Adrenal gland (tissue), 12 donors: ENCODE data around the gene CLEC14A. TPM values are rescaled to one million over a fixed set of nuclear protein-coding genes. Genes with fewer than 3 reads are reported as not detected.

Experiments
- DNase-seq, 7 donors: peaks; one replicate each; pipeline ENCODE4 v3.0.0-alpha.2; 2019 to 2020
- H3K27ac ChIP-seq, 5 donors: fragments of 200-600 bp; sonication (generic) in 4 of 5; 1 replicate in 3 of 5; 2 replicates in 2 of 5; pipeline versions ENCODE4 v1.5.1 to v1.8.0; 2016 to 2020; ENCODE audit warnings: mild to moderate bottlenecking in 1 of 5
- H3K27me3 ChIP-seq: fragments of 200-600 bp; 2 replicates; pipeline ENCODE4 v1.8.0; 2021
- H3K36me3 ChIP-seq, 2 donors: fragments of 200-600 bp; replicated peaks in 1 of 2; 1 replicate in 1 of 2; 2 replicates in 1 of 2; pipeline versions ENCODE4 v1.5.1 to v1.8.0; 2018 to 2022
- H3K4me1 ChIP-seq, 2 donors: fragments of 200-600 bp; replicated peaks in 1 of 2; 1 replicate in 1 of 2; 2 replicates in 1 of 2; pipeline versions ENCODE4 v1.5.1 to v1.8.0; 2018 to 2021
- H3K4me3 ChIP-seq, 4 donors: fragments of 200-600 bp; sonication (generic) in 3 of 4; one replicate each; pipeline ENCODE4 v1.5.1; 2016 to 2018
- H3K9me3 ChIP-seq, 3 donors: fragments of 200-600 bp; sonication (generic) in 1 of 3; replicated peaks in 1 of 3; 1 replicate in 2 of 3; 2 replicates in 1 of 3; pipeline versions ENCODE4 v1.5.1 to v1.8.0; 2016 to 2021
- CTCF ChIP-seq, 6 experiments: fragments of 450-650 bp in 4 of 6; fragments of 200-600 bp in 2 of 6; sonication (generic) in 1 of 6; IDR thresholded peaks; 1 replicate in 5 of 6; 2 replicates in 1 of 6; pipeline versions ENCODE4 v1.5.1 to v1.8.0; 2016 to 2021; ENCODE audit warnings: antibody characterized with exemption in 6 of 6, mild to moderate bottlenecking in 2 of 6, moderate library complexity in 1 of 6
- POLR2A ChIP-seq, 2 donors: fragments of 450-650 bp; IDR thresholded peaks; one replicate each; pipeline ENCODE4 v1.6.1; 2017; ENCODE audit warnings: antibody characterized with exemption in 2 of 2, mild to moderate bottlenecking in 2 of 2, moderate library complexity in 1 of 2
- WGBS, 4 donors: extraction: QIAGEN DNeasy Blood & Tissue Kit in 2 of 4; methylation state at CpG; one replicate each; pipeline versions ENCODE4 v1.1.5 to v1.1.7; 2013 to 2017; 5-methylcytosine and 5-hydroxymethylcytosine counted together
- intact Hi-C, 2 donors: fragments of 100-400 bp; cut with DNase I; formaldehyde crosslinking; loops; one replicate each; pipeline versions ENCODE4 v1.14.1 to v1.15.0; 2022 to 2023
- polyA plus RNA-seq, 3 donors: library from polyadenylated mRNA; stranded (reverse); fragments of 200-250 nt in 2 of 3; fragments of 350-450 nt in 1 of 3; fragmentation: Illumina TruSeq in 1 of 3; extraction: RNeasy Lipid Tissue Mini Kit (QIAGEN cat#74804) in 1 of 3; gene quantifications; one replicate each; pipeline ENCODE4 v1.2.3, GENCODE V29; 2013 to 2014
- total RNA-seq, 9 donors: library from RNA; depleted of rRNA in 4 of 9; stranded (reverse); fragments of >200 nt in 4 of 9; fragments of 120-200 nt in 1 of 9; fragmentation: NEBNext Ultra II Directional in 1 of 9; extraction: Animal tissue kit (Norgen Biotek cat#: 25700) in 1 of 9; gene quantifications; one replicate each; pipeline versions ENCODE4 v1.1.0 to v1.2.4, GENCODE V29; 2013 to 2023
- donor health status: healthy with polysubstance abuse.
- donor health status: Bipolar disorder and iron deficiency.
- donor health status: DM: yes; HTN: yes; CAD: no.
- donor health status: DM: no; HTN: no; CAD: no.
- donor health status: DM: no; HTN: no; CAD: no.
- donor health status: DM: yes; HTN: yes; CAD: no.

Gene CLEC14A
- total and polyA plus RNA-seq, 12 donors = 4.0 to 26.1 (median 17.5) TPM

GRCh38 chr14:38225946-38226345 lies 29.9 kb downstream of the CLEC14A start:
- Histone ChIP-seq H3K4me3 (no peak overlapping the region), H3K27ac (no peak overlapping the region), H3K36me3 (no peaks in the 10 kb centered on the region), H3K27me3 (no peaks in the 10 kb centered on the region), H3K4me1 (no peaks in the 10 kb centered on the region), H3K9me3 (no peaks in the 10 kb centered on the region)
- DNase-seq = no peak
- TF ChIP-seq POLR2A (IDR thresholded peaks at IDR 0.05) (no peak), CTCF (IDR thresholded peaks at IDR 0.05) (no peak)
- intact Hi-C loops = no loop called here
- 70 to 76% (median 75%) methylated on average over 2 of the region's 2 CpGs for WGBS, 4 donors

GRCh38 chr14:38224338-38224737 lies 31.6 kb downstream of the CLEC14A start:
- Histone ChIP-seq H3K27me3 (no peaks in the 10 kb centered on the region), H3K27ac (no peak overlapping the region), H3K4me1 (no peaks in the 10 kb centered on the region), H3K4me3 (no peak overlapping the region), H3K36me3 (no peaks in the 10 kb centered on the region), H3K9me3 (no peaks in the 10 kb centered on the region)
- no peak for TF ChIP-seq CTCF (IDR thresholded peaks at IDR 0.05)
- TF ChIP-seq POLR2A (IDR thresholded peaks at IDR 0.05) = no peak
- intact Hi-C loops = no loop called here
- no peak for DNase-seq

- Histone ChIP-seq H3K36me3 (no peaks in the 10 kb centered on the region), H3K4me1 (no peaks in the 10 kb centered on the region), H3K4me3 (no peak overlapping the region), H3K27me3 (no peaks in the 10 kb centered on the region), H3K27ac (no peak overlapping the region), H3K9me3 (no peaks in the 10 kb centered on the region)
- TF ChIP-seq POLR2A (IDR thresholded peaks at IDR 0.05) (no peak), CTCF (IDR thresholded peaks at IDR 0.05) (no peak)
- DNase-seq = no peak
- intact Hi-C loops = no loop called here
- WGBS, 4 donors = 80 to 91% (median 85%) methylated on average over 3 of the region's 3 CpGs
Observed at GRCh38 chr14:38221077-38221476, 34.8 kb downstream of the CLEC14A start.

GRCh38 chr14:38217553-38217952 lies 38.3 kb downstream of the CLEC14A start:
- 38 to 50% (median 43%) methylated on average over 2 of the region's 2 CpGs for WGBS, 4 donors
- H3K27ac ChIP-seq = no peak overlapping the region
- intact Hi-C loops = no loop called here
- no peaks in the 10 kb centered on the region for H3K36me3 ChIP-seq
- H3K4me3 ChIP-seq = no peak overlapping the region
- no peak for DNase-seq
- H3K4me1 ChIP-seq = no peaks in the 10 kb centered on the region
- no peak for TF ChIP-seq POLR2A (IDR thresholded peaks at IDR 0.05)
- no peak for TF ChIP-seq CTCF (IDR thresholded peaks at IDR 0.05)
- no peaks in the 10 kb centered on the region for H3K9me3 ChIP-seq
- no peaks in the 10 kb centered on the region for H3K27me3 ChIP-seq
